ENCODE measurements around the gene EIPR1.

GRCh38 chr2:3424171-3424795 lies 46.7 kb upstream of the EIPR1 start:
- TF ChIP-seq CTCF (IDR thresholded peaks at IDR 0.05; ENCODE audit: insufficient read depth, low read depth, low read length) (no peak), EZH2 (IDR thresholded peaks at IDR 0.05; ENCODE audit: insufficient read depth, low read length) (no peak)
